ENCODE measurements around the gene PDSS2. TPM values are rescaled to one million over a fixed set of nuclear protein-coding genes. Genes with fewer than 3 reads are reported as not detected.
"Not testable (repeated sequence)": the region's sequence is repeated elsewhere in the genome, so short reads cannot be mapped to it uniquely, and the experiment has no call there.

PDSS2 gene
- total RNA-seq, 1 donor from 2014 or later = 6.5 TPM

DNA sequence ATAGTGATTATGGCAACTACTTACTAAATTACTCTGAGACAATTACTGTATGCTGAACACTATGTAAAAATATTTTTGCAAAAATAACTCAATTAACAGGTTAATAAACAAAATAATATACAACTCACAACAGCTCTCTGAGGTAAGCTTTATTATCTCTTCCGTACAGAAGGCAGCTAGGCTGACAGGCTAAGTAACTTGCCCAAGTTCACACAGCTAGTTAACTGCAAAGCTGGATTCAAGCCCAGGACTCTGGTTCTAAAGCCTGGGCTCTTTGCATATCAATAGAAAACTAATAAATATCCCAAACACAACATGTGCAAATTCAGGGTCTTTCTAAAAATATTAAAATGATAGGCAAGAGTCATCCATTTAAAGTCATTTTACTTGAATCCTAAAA is 174.6 kb downstream of the PDSS2 start:
- Mint-ChIP-seq H3K27me3 (ENCODE audit: unreplicated experiment) (no peaks in the 10 kb centered on the region), H3K4me1 (ENCODE audit: low read depth, unreplicated experiment) (no peaks in the 10 kb centered on the region), H3K36me3 (ENCODE audit: unreplicated experiment) (no peaks in the 10 kb centered on the region), H3K27ac (ENCODE audit: unreplicated experiment) (no peak overlapping the region), H3K4me3 (ENCODE audit: unreplicated experiment) (no peak overlapping the region), H3K9me3 (ENCODE audit: unreplicated experiment) (no peaks in the 10 kb centered on the region)
- TF ChIP-seq, protein P1, sequence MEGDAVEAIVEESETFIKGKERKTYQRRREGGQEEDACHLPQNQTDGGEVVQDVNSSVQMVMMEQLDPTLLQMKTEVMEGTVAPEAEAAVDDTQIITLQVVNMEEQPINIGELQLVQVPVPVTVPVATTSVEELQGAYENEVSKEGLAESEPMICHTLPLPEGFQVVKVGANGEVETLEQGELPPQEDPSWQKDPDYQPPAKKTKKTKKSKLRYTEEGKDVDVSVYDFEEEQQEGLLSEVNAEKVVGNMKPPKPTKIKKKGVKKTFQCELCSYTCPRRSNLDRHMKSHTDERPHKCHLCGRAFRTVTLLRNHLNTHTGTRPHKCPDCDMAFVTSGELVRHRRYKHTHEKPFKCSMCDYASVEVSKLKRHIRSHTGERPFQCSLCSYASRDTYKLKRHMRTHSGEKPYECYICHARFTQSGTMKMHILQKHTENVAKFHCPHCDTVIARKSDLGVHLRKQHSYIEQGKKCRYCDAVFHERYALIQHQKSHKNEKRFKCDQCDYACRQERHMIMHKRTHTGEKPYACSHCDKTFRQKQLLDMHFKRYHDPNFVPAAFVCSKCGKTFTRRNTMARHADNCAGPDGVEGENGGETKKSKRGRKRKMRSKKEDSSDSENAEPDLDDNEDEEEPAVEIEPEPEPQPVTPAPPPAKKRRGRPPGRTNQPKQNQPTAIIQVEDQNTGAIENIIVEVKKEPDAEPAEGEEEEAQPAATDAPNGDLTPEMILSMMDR (IDR thresholded peaks at IDR 0.05; ENCODE audit: partially characterized antibody, unreplicated experiment) = no peak
- DNase-seq = no peak

DNA sequence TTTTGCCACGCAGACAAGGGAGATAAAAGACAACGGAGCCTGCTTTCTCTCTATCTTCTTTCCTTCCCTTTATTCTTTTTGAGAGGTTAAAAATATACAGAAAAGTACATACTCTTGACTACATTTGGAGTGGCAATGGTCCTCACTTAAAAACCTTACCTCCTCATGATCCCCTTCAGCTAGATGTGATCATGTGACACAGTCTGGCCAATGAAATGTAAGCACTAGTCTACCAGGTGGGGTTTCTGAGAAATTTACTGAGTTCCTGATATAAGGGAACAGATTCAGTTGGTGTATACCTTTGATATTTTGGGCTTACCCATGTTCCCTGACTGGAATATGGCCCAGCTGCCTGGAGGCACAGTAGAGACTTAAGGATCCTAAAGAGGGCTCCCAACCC is 178.6 kb downstream of the PDSS2 start:
- Mint-ChIP-seq H3K4me1 (ENCODE audit: low read depth, unreplicated experiment) (no peaks in the 10 kb centered on the region), H3K27me3 (ENCODE audit: unreplicated experiment) (no peaks in the 10 kb centered on the region), H3K36me3 (ENCODE audit: unreplicated experiment) (no peaks in the 10 kb centered on the region), H3K27ac (ENCODE audit: unreplicated experiment) (no peak overlapping the region), H3K9me3 (ENCODE audit: unreplicated experiment) (no peaks in the 10 kb centered on the region), H3K4me3 (ENCODE audit: unreplicated experiment) (no peak overlapping the region)
- DNase-seq = no peak
- TF ChIP-seq, protein P1 (IDR thresholded peaks at IDR 0.05; ENCODE audit: partially characterized antibody, unreplicated experiment) = no peak

DNA sequence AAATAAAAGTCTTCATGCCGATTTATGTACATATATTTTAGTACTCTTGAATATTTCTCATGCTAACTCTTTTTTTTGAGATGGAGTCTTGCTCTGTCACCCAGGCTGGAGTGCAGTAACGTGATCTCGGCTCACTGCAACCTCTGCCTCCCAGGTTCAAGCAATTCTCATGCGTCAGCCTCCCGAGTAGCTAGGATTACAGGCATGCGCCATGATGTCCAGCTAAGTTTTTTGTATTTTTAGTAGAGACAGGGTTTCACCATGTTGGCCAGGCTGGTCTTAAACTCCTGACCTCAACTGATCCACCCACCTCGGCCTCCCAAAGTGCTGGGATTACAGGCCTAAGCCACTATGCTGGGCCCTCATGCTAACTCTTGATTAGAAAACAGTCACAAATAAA is 179.4 kb downstream of the PDSS2 start:
- not testable (repeated sequence) for H3K4me3 Mint-ChIP-seq (ENCODE audit: unreplicated experiment); H3K9me3 Mint-ChIP-seq (ENCODE audit: unreplicated experiment); DNase-seq; H3K27ac Mint-ChIP-seq (ENCODE audit: unreplicated experiment); H3K4me1 Mint-ChIP-seq (ENCODE audit: low read depth, unreplicated experiment); H3K27me3 Mint-ChIP-seq (ENCODE audit: unreplicated experiment); H3K36me3 Mint-ChIP-seq (ENCODE audit: unreplicated experiment)

DNA sequence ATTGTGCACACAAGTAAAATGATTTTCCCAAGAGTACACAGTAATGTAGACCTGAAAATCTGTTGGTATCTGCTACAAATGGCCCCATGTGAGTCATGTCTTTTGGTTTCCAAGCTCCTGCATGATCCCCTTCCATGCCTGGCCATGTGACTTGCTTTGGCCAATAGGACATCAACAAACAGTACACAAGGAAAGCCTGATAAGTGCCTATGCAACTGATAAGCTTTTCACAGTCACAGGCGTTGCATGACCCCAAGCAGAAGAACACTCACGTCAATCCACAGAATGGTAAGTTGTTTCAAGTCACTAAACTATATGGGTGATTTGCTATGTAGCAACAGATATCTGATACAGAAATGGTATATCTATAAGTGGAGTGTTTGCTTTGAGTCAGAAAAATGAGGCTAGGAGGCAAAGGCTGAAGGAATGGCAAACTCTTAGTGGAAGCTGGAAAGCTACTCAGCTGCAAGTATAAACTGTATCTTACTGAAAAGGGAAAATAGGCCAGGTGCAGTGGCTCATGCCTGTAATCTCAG is 184.0 kb downstream of the PDSS2 start:
- no peak overlapping the region for H3K4me3 Mint-ChIP-seq (ENCODE audit: unreplicated experiment)

DNA sequence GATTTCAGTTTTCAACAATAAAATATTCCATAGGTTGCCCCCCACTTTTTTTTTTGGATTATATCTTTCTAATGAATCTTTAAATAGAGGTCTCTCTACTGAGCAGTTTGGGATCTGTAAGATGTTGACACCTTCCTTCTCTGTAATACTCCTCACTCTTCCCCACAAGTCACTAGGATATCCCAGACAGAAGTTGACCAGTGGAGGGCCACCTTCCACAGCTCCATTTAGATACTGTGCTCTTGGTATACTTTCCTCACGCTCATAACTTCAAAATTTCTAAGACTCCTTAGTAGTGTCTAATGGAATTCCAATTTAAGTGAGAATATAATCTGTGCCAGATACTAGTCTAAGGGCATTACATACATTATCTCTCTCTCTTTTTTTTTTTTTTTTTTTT is 185.1 kb downstream of the PDSS2 start:
- Mint-ChIP-seq H3K9me3 (ENCODE audit: unreplicated experiment) (no peaks in the 10 kb centered on the region), H3K4me1 (ENCODE audit: low read depth, unreplicated experiment) (no peaks in the 10 kb centered on the region), H3K36me3 (ENCODE audit: unreplicated experiment) (no peaks in the 10 kb centered on the region), H3K4me3 (ENCODE audit: unreplicated experiment) (no peak overlapping the region), H3K27me3 (ENCODE audit: unreplicated experiment) (no peaks in the 10 kb centered on the region), H3K27ac (ENCODE audit: unreplicated experiment) (no peak overlapping the region)
- TF ChIP-seq, protein P1 (IDR thresholded peaks at IDR 0.05; ENCODE audit: partially characterized antibody, unreplicated experiment) = no peak
- no peak for DNase-seq

More for the DNA sequence above, 184.0 kb downstream of the PDSS2 start:
- H3K36me3 Mint-ChIP-seq (ENCODE audit: unreplicated experiment) = no peaks in the 10 kb centered on the region
- TF ChIP-seq, protein P1 (IDR thresholded peaks at IDR 0.05; ENCODE audit: partially characterized antibody, unreplicated experiment) = no peak
- H3K9me3 Mint-ChIP-seq (ENCODE audit: unreplicated experiment) = no peaks in the 10 kb centered on the region
- DNase-seq = no peak
- H3K27ac Mint-ChIP-seq (ENCODE audit: unreplicated experiment) = no peak overlapping the region
- no peaks in the 10 kb centered on the region for H3K27me3 Mint-ChIP-seq (ENCODE audit: unreplicated experiment)
- H3K4me1 Mint-ChIP-seq (ENCODE audit: low read depth, unreplicated experiment) = no peaks in the 10 kb centered on the region

Data from glutamatergic neuron (in vitro differentiated cells).